Stimulated activated CD8-positive, alpha-beta memory T cell treated with anti-CD3 and anti-CD28 coated beads, Interleukin-4, amount 100 ng/mL, for 24 hours (primary cell): ENCODE measurements around the gene MACROD2.
"Not testable (repeated sequence)": the region's sequence is repeated elsewhere in the genome, so short reads cannot be mapped to it uniquely, and the experiment has no call there.

ENCODE experiments used
- DNase-seq: peaks from one replicate; pipeline ENCODE4 v3.0.0-alpha.2; 2020; ENCODE audit warnings: low read depth

MACROD2 gene

GRCh38 chr20:14918281-14918680, 923.0 kb downstream of the MACROD2 start:
- DNase-seq = no peak

GRCh38 chr20:14918976-14919375, 923.7 kb downstream of the MACROD2 start:
- no peak for DNase-seq

- no peak for DNase-seq
These were observed 924.3 kb downstream of the MACROD2 start for GRCh38 chr20:14919501-14920081.

GRCh38 chr20:14921513-14921912, 926.2 kb downstream of the MACROD2 start:
- no peak for DNase-seq

GRCh38 chr20:14922503-14923267, 927.4 kb downstream of the MACROD2 start:
- DNase-seq = no peak

GRCh38 chr20:14924433-14924832, 929.1 kb downstream of the MACROD2 start:
- no peak for DNase-seq

GRCh38 chr20:14925300-14925699, 930.0 kb downstream of the MACROD2 start:
- no peak for DNase-seq

- DNase-seq = not testable (repeated sequence)
These were observed 931.1 kb downstream of the MACROD2 start for GRCh38 chr20:14926436-14926835.

GRCh38 chr20:14928083-14928482, 932.8 kb downstream of the MACROD2 start:
- DNase-seq = no peak

GRCh38 chr20:14929388-14929787, 934.1 kb downstream of the MACROD2 start:
- no peak for DNase-seq

- no peak for DNase-seq
These were observed 936.7 kb downstream of the MACROD2 start for GRCh38 chr20:14932040-14932439.

- DNase-seq = no peak
These were observed 940.0 kb downstream of the MACROD2 start for GRCh38 chr20:14935285-14935684.

- no peak for DNase-seq
These were observed 941.7 kb downstream of the MACROD2 start for GRCh38 chr20:14937021-14937420.

- DNase-seq = no peak
These were observed 942.5 kb downstream of the MACROD2 start for GRCh38 chr20:14937846-14938245.

GRCh38 chr20:14947536-14947935, 952.2 kb downstream of the MACROD2 start:
- no peak for DNase-seq

GRCh38 chr20:14947946-14948345, 952.6 kb downstream of the MACROD2 start:
- DNase-seq = no peak

- no peak for DNase-seq
These were observed 953.1 kb downstream of the MACROD2 start for GRCh38 chr20:14948416-14948815.

- no peak for DNase-seq
These were observed 955.3 kb downstream of the MACROD2 start for GRCh38 chr20:14950633-14951032.

- DNase-seq = no peak
These were observed 955.8 kb downstream of the MACROD2 start for GRCh38 chr20:14951105-14951504.

GRCh38 chr20:14951707-14952418, 956.5 kb downstream of the MACROD2 start:
- DNase-seq = no peak

- DNase-seq = no peak
These were observed 958.4 kb downstream of the MACROD2 start for GRCh38 chr20:14953736-14954135.

GRCh38 chr20:14955399-14955798, 960.1 kb downstream of the MACROD2 start:
- DNase-seq = no peak

- DNase-seq = no peak
These were observed 960.7 kb downstream of the MACROD2 start for GRCh38 chr20:14956026-14956425.
